AG04449 (cell line): Measurements from ENCODE around the gene NHS.

Experiments
- CTCF ChIA-PET: fragments of 350-600 bp; formaldehyde crosslinking; extraction: SDS; loops from one replicate; lab custom pipeline; 2021; ENCODE audit warnings: antibody characterized with exemption; lab: Yijun Ruan, JAX
- POLR2A ChIA-PET: fragments of 400-600, 350-600 bp; formaldehyde crosslinking; extraction: SDS; loops from one replicate; lab custom pipeline; 2020; ENCODE audit warnings: antibody characterized with exemption, inconsistent platforms; lab: Yijun Ruan, JAX
- DNase-seq: peaks from one replicate; pipeline ENCODE4 v3.0.0-alpha.2; 2010; ENCODE audit warnings: low read depth, low spot score
- H3K4me3 ChIP-seq: 2 replicates; pipeline ENCODE4 v1.5.1; 2011; ENCODE audit warnings: low read depth, mild to moderate bottlenecking, control low read depth, low read length
- TF ChIP-seq, protein P1 (sequence below): IDR thresholded peaks from one replicate; pipeline ENCODE4 v1.5.1; 2011; ENCODE audit warnings: mild to moderate bottlenecking, moderate library complexity, low read length, control low read depth, inconsistent platforms; ENCODE audit not compliant: insufficient read depth; ENCODE audit errors: missing control alignments

Gene NHS

DNA sequence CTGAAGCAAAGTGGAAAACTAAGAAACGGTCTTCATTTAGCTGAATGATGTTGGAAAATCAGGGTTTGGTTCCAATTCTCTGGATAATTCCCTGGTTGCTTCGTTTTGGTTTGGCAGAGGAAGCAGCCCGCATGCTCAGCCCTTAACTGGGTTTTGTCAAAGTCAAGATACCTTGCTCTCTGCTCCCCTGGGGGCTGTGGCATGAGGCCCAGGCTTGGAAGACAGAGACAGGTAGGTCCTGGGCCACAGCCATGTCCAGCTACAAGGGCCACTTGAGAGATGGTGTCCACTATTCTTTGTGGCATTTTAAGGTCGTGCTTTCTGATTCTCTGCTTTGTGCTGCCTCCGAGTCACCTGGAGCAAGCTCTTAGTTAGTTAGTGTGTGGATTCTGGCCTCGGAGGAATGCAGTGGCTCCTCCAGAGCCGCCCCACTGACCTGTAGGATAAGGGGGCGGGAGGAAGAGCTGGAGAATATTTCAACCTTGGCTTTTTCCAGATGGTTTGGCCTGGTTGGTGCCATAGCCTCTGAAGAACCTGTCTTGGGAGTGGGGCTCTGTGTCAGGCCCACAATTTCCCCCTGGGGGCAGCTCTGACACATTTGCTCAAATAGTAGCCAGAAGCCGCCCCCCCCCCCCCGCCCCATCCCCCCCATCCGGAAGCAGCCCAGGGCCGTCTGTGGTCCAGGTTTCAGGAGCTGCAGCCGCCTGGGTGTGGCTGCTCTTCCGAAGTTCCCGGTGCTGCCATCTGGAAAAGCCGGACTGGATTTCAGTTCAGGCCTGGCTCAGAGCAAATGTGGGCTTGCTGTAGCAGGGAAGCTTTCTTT, 147.1 kb downstream of the NHS start:
- no peak overlapping the region for H3K4me3 ChIP-seq
- TF ChIP-seq, protein P1, sequence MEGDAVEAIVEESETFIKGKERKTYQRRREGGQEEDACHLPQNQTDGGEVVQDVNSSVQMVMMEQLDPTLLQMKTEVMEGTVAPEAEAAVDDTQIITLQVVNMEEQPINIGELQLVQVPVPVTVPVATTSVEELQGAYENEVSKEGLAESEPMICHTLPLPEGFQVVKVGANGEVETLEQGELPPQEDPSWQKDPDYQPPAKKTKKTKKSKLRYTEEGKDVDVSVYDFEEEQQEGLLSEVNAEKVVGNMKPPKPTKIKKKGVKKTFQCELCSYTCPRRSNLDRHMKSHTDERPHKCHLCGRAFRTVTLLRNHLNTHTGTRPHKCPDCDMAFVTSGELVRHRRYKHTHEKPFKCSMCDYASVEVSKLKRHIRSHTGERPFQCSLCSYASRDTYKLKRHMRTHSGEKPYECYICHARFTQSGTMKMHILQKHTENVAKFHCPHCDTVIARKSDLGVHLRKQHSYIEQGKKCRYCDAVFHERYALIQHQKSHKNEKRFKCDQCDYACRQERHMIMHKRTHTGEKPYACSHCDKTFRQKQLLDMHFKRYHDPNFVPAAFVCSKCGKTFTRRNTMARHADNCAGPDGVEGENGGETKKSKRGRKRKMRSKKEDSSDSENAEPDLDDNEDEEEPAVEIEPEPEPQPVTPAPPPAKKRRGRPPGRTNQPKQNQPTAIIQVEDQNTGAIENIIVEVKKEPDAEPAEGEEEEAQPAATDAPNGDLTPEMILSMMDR, result no peak
- POLR2A ChIA-PET, result interaction anchor here (0.7 kb wide), 1 partner anchor 9 kb away, joined by 3 read pairs; no protein-coding TSS in a partner anchor
- CTCF ChIA-PET, result no interaction called here
- no peak for DNase-seq

DNA sequence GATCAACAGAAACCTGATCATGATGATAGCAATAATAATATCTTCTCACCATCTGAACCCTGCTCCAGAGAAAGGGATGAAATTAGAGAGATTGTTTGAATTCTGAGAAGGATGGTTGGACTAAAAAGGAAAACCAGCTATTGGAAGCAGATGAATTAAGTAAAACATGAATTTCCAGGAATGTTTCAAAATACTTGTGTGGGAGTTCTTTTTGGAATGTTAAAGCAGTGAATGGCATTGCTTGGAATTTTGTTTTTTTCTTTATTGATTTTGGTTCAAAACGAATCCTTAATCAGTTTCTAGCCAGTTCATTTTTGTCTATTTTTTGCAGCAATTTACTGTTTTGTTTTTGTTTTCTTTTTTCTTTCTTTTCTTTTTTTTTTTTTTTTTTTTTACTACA, 150.3 kb downstream of the NHS start:
- TF ChIP-seq, protein P1, result no peak
- DNase-seq, result no peak
- H3K4me3 ChIP-seq, result no peak overlapping the region
- ChIA-PET POLR2A (no interaction called here), CTCF (interaction anchor here (1.0 to 1.3 kb wide), 3 partner anchors 9 to 164 kb away, joined by 3 to 5 read pairs (median 4); no protein-coding TSS in a partner anchor)

DNA sequence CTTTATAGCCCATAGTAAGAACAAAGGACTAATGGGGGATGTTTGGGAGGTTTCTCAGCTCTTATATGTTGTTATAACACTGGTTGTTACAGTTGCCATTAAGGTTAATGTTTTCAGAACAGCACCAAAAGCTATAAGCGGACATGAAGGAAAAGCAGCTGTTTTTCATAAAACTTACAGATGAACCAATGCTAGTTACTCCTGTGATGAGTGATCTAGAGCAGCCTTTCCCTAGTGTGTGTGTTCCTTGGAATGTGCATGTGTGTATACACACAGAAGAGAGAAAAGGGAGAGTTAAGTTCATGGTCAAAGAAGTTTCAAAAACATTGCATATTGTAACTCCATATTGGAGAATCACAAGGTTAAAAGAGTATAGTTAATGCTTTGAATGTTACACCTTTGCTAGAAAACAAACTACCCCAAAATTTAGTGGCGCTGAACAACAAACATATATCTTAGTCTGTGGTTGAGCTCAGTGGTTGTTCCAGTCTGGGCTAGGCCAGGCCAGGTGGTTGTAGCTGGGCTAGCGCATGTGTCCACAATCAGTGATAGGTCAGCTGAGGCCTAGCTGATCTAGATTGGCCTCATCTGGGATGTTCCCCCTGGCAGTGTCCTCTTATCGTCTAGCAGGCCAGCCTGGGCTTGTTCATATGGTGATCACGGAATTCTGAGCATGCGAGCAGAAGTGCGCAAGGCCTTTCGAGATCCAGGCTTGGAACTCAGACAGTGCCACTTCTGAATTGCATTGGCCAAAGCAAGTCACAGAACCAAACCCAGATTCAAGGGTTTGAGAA, 151.0 kb downstream of the NHS start:
- H3K4me3 ChIP-seq, result no peak overlapping the region
- ChIA-PET POLR2A (no interaction called here), CTCF (interaction anchor here (1.0 to 1.3 kb wide), 3 partner anchors 9 to 163 kb away, joined by 4 to 5 read pairs (median 4); no protein-coding TSS in a partner anchor)
- TF ChIP-seq, protein P1, result no peak
- DNase-seq, result no peak

DNA sequence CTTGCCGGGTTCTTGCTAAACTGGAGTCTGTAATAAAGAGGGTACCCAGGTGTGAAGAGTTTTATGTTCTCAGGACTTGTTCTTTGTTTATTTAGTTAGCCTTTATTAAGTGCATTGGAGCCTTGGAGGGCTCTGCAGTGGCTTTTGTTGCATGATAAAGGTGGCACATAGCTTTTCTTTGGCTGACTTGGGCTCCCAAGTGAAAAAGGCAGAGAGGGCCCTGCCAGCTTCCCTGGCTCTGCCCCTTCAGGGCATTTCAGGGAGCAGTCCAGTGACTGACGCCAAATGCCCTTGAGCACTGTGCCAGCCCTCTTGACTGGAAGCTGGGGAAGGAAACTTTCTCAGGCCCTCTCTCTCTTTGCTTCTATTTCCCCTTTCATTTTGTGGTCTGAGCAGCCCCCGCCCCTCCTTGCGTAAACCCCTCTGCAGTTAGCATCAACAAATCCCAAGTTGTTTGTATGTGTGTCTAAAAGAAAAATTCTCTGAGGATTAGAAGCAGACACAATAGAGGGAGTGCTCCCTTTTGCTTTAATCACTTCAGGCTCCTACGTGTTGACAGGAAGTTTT, 152.2 kb downstream of the NHS start:
- no peak overlapping the region for H3K4me3 ChIP-seq
- no peak for DNase-seq
- POLR2A ChIA-PET, result no interaction called here
- TF ChIP-seq, protein P1, result no peak
- CTCF ChIA-PET, result interaction anchor here (1.1 kb wide), 1 partner anchor 64 kb away, joined by 4 read pairs; no protein-coding TSS in a partner anchor

DNA sequence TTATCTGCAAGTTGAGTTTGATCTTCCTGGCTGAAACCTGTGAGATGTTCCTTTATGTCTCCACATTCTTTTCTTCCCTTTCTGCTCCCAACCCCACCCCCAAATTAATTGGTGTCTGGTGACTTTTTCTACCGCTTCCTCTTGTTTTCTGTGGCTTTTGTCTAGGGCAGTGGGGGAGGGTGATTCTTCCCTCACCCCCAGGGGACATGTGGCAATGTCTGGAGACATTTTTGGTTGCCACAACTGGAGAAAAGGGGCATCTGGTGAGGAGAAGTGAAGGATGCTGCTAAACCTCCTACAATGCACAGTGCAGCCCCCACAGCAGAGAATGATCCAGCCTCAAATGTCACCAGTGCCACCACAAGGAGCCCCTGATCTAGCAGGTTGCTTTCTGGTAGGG, 152.9 kb downstream of the NHS start:
- POLR2A ChIA-PET, result no interaction called here
- no peak overlapping the region for H3K4me3 ChIP-seq
- no peak for DNase-seq
- TF ChIP-seq, protein P1, result no peak
- CTCF ChIA-PET, result no interaction called here
